GM06990 (cell line): ENCODE data around the gene EIF4G3.

Experiments
- DNase-seq: peaks from one replicate; pipeline ENCODE4 v3.0.0-alpha.2; 2011; ENCODE audit not compliant: insufficient read length; ENCODE audit errors: extremely low read depth
- H3K27me3 ChIP-seq: replicated peaks from 2 replicates; pipeline ENCODE4 v1.6.0; 2011; ENCODE audit warnings: low read length; ENCODE audit not compliant: control insufficient read depth, insufficient read depth
- H3K36me3 ChIP-seq: 2 replicates; pipeline ENCODE4 v1.5.1; 2011; ENCODE audit warnings: low read length; ENCODE audit not compliant: control insufficient read depth, insufficient read depth
- H3K4me3 ChIP-seq: replicated peaks from 2 replicates; pipeline ENCODE4 v1.5.1; 2011; ENCODE audit warnings: low read depth, mild to moderate bottlenecking, control low read depth, low read length
- TF ChIP-seq, protein P1 (sequence below): IDR thresholded peaks from 2 replicates; pipeline ENCODE4 v1.5.1; 2011; ENCODE audit warnings: low read length, control low read depth, mild to moderate bottlenecking, inconsistent platforms; ENCODE audit not compliant: insufficient read depth, poor library complexity, severe bottlenecking

The EIF4G3 gene

DNA sequence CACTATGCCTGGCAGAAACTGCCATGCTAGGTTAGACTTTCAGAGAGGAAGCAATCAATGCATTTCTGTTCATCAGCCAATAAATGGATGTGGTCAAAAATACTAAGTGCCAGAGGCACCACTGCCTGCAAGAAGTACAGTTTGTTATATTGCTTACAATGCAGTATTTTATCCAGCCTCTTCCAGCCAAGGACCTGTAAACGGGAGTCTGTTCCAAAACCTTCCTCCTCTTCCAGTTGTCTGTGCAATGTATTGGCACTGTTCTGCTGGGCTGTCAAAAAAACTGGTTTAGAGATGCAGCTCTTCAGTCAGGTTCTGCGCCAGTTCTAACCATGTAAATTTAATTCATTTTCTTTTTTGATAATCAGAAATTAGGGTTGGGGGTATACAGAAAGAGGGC lies 175.7 kb downstream of the EIF4G3 start:
- Histone ChIP-seq H3K36me3 (no peaks in the 10 kb centered on the region; the same call in 1 of the 2 replicates), H3K4me3 (no peak overlapping the region), H3K27me3 (no peaks in the 10 kb centered on the region)
- DNase-seq, result no peak
- TF ChIP-seq, protein P1, sequence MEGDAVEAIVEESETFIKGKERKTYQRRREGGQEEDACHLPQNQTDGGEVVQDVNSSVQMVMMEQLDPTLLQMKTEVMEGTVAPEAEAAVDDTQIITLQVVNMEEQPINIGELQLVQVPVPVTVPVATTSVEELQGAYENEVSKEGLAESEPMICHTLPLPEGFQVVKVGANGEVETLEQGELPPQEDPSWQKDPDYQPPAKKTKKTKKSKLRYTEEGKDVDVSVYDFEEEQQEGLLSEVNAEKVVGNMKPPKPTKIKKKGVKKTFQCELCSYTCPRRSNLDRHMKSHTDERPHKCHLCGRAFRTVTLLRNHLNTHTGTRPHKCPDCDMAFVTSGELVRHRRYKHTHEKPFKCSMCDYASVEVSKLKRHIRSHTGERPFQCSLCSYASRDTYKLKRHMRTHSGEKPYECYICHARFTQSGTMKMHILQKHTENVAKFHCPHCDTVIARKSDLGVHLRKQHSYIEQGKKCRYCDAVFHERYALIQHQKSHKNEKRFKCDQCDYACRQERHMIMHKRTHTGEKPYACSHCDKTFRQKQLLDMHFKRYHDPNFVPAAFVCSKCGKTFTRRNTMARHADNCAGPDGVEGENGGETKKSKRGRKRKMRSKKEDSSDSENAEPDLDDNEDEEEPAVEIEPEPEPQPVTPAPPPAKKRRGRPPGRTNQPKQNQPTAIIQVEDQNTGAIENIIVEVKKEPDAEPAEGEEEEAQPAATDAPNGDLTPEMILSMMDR, result no peak

DNA sequence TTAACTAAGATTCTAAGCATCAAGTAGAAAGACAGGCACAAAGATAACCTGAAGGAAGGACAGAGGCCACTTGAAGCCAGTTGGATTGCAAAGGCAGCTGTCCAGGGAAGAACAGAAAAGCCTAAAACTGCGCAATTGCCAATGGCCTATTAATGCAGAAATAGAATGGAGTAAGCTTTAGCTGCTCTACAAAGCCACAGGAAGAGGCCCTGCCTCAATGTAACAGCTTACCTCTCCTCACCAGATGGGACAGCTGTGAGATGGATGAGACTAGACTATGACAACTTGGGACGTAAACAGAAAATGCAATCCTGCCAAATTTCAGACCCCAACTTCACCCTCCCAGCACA lies 176.5 kb downstream of the EIF4G3 start:
- Histone ChIP-seq H3K36me3 (no peaks in the 10 kb centered on the region; the same call in 1 of the 2 replicates), H3K27me3 (no peaks in the 10 kb centered on the region), H3K4me3 (no peak overlapping the region)
- TF ChIP-seq, protein P1, result no peak
- no peak for DNase-seq

DNA sequence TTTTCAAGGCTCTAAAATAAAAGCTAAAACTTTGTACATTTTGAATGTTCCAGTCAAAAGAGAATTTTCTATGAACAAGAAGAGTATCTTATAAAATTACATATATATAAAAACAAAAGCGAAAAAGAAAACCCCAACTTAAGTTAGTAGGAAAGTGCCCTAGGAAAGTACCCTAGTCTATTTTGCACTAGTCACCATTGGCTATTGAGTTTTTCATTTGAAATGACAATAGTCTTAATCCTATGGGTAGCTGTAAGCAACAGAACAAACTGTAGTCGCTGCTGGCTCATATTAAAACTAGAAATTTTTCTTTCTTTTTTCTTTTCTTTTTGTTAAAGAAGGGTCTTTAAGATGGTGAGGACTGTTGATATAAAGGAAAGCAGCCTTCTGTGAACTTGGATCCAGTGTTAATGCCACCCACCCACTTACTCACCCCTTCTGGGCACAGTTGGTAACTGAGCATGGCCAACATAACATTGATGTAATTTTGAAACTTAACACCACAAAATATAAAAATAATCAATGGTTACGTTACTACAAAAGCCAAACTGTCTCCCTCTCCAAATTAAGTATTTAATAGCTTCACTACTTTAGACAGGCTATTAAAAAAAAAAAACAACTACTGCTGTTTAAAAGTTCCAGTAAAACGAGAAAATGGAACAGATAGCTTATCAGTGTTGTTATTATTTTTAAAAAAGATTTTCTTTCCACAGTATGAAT lies 177.0 kb downstream of the EIF4G3 start:
- TF ChIP-seq, protein P1, result no peak
- peak; percentile 8 for DNase-seq
- no peaks in the 10 kb centered on the region; the same call in 1 of the 2 replicates for H3K36me3 ChIP-seq
- no peaks in the 10 kb centered on the region for H3K27me3 ChIP-seq
- no peak overlapping the region for H3K4me3 ChIP-seq

DNA sequence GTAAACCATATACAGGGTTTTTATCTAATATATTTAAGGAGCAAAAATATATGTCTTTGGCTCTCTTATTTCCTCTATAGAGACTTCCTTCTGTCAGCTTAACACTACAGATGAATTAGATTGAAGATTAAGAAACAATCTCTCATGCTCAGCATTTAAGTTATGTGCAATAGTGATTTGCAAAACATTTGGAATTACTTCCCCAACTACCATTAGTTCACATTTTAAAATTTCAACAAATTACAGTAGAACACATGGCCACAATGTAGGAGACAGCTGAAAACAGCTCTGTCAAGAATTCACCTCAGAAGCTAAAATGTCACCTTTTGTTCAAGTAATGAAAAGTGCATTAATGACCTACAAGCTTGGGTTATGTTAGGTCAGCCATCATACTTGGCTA lies 177.9 kb downstream of the EIF4G3 start:
- TF ChIP-seq, protein P1, result no peak
- no peaks in the 10 kb centered on the region; the same call in 1 of the 2 replicates for H3K36me3 ChIP-seq
- DNase-seq, result no peak

DNA sequence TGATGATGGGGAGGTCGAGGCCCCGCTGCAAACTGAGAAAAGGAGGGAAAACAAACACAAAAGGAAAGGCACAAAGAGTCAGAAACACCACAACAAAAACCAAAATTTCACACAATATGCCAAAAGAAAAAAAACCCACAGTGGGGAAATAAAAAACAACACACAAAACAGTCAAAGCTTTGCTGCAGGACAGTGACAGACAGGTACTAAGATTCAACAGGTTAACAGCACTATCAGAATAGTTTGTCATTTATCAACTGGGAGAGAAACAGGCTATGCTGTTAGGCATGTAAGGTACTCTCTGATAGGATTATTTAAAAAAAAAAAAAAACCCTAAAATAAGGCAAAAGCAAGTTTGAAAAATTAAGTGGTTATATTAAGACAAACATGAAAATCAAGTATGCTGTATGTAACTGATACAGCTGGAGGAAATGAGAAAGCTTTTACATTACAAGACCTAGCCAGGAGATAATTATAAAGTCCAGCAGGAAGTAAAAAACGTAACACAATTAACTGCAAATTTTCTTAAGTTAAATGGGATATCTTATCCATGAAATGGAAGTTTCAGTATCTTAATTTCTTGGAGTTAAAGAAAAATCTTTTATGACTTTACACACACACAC lies 179.0 kb downstream of the EIF4G3 start:
- TF ChIP-seq, protein P1, result no peak
- no peak overlapping the region for H3K4me3 ChIP-seq
- no peaks in the 10 kb centered on the region; the same call in 1 of the 2 replicates for H3K36me3 ChIP-seq
- H3K27me3 ChIP-seq, result no peaks in the 10 kb centered on the region
- no peak for DNase-seq

More for the DNA sequence above, 177.9 kb downstream of the EIF4G3 start:
- Histone ChIP-seq H3K27me3 (no peaks in the 10 kb centered on the region), H3K4me3 (no peak overlapping the region)
